ENCODE measurements around the gene CHRM4. TPM values are rescaled to one million over a fixed set of nuclear protein-coding genes. Genes with fewer than 3 reads are reported as not detected.

Gene CHRM4
- total and polyA plus RNA-seq, 2 experiments from 2014 or later = 0.30 TPM; not detected in 1

- H3K27ac ChIP-seq = peak overlapping the region; percentile 67
Measured at GRCh38 chr11:46356924-46357482, 34.6 kb downstream of the CHRM4 start.

GRCh38 chr11:46353698-46354097, 37.9 kb downstream of the CHRM4 start:
- H3K4me1 ChIP-seq (ENCODE audit: insufficient read depth) = peaks cover 9% of the 10 kb centered on the region
- H3K4me2 ChIP-seq = no peak overlapping the region
- H3K36me3 ChIP-seq (replicated peaks; ENCODE audit: insufficient read depth, low read depth) = no peaks in the 10 kb centered on the region
- no peaks in the 10 kb centered on the region for H3K9me3 ChIP-seq (ENCODE audit: low read depth)
- no peak for DNase-seq (ENCODE audit: low spot score)
- H4K20me1 ChIP-seq (ENCODE audit: insufficient read depth, poor library complexity, severe bottlenecking) = peaks cover 11% of the 10 kb centered on the region
- H3K27ac ChIP-seq = no peak overlapping the region
- H3K4me3 ChIP-seq = no peak overlapping the region
- TF ChIP-seq, protein P1, sequence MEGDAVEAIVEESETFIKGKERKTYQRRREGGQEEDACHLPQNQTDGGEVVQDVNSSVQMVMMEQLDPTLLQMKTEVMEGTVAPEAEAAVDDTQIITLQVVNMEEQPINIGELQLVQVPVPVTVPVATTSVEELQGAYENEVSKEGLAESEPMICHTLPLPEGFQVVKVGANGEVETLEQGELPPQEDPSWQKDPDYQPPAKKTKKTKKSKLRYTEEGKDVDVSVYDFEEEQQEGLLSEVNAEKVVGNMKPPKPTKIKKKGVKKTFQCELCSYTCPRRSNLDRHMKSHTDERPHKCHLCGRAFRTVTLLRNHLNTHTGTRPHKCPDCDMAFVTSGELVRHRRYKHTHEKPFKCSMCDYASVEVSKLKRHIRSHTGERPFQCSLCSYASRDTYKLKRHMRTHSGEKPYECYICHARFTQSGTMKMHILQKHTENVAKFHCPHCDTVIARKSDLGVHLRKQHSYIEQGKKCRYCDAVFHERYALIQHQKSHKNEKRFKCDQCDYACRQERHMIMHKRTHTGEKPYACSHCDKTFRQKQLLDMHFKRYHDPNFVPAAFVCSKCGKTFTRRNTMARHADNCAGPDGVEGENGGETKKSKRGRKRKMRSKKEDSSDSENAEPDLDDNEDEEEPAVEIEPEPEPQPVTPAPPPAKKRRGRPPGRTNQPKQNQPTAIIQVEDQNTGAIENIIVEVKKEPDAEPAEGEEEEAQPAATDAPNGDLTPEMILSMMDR (IDR thresholded peaks at IDR 0.05; ENCODE audit: poor library complexity) = no peak
- no peak for TF ChIP-seq EZH2 (IDR thresholded peaks at IDR 0.05; ENCODE audit: borderline replicate concordance)
- no peak overlapping the region for H2AFZ ChIP-seq
- no peaks in the 10 kb centered on the region for H3K9me2 ChIP-seq (replicated peaks; ENCODE audit: insufficient read depth)
- peaks cover 86% of the 10 kb centered on the region for H3K79me2 ChIP-seq
- H3K27me3 ChIP-seq = no peaks in the 10 kb centered on the region
- WGBS (ENCODE audit: low lambda C conversion rate, missing lambda C conversion rate) = 52% methylated on average over 9 of the region's 9 CpGs

More at GRCh38 chr11:46356924-46357482, 34.6 kb downstream of the CHRM4 start:
- no peaks in the 10 kb centered on the region for H3K36me3 ChIP-seq (replicated peaks; ENCODE audit: insufficient read depth, low read depth)
- H3K27me3 ChIP-seq = no peaks in the 10 kb centered on the region
- TF ChIP-seq EZH2 (IDR thresholded peaks at IDR 0.05; ENCODE audit: borderline replicate concordance) (no peak), EZH2phosphoT487 (IDR thresholded peaks at IDR 0.05; ENCODE audit: low read depth, severe bottlenecking, unreplicated experiment) (no peak)
- TF ChIP-seq, protein P1 (IDR thresholded peaks at IDR 0.05; ENCODE audit: poor library complexity) = no peak
- H3K4me2 ChIP-seq = peak overlapping the region; percentile 42
- H3K4me3 ChIP-seq = no peak overlapping the region
- no peaks in the 10 kb centered on the region for H3K9me3 ChIP-seq (ENCODE audit: low read depth)
- DNase-seq (ENCODE audit: low spot score) = peak; percentile 55
- H3K79me2 ChIP-seq = peaks cover 79% of the 10 kb centered on the region
- H2AFZ ChIP-seq = no peak overlapping the region
- H3K4me1 ChIP-seq (ENCODE audit: insufficient read depth) = peaks cover 12% of the 10 kb centered on the region
- WGBS (ENCODE audit: low lambda C conversion rate, missing lambda C conversion rate) = 87% methylated on average over 7 of the region's 7 CpGs
- no peaks in the 10 kb centered on the region for H3K9me2 ChIP-seq (replicated peaks; ENCODE audit: insufficient read depth)
- H4K20me1 ChIP-seq (ENCODE audit: insufficient read depth, poor library complexity, severe bottlenecking) = peaks cover 6% of the 10 kb centered on the region

DNA sequence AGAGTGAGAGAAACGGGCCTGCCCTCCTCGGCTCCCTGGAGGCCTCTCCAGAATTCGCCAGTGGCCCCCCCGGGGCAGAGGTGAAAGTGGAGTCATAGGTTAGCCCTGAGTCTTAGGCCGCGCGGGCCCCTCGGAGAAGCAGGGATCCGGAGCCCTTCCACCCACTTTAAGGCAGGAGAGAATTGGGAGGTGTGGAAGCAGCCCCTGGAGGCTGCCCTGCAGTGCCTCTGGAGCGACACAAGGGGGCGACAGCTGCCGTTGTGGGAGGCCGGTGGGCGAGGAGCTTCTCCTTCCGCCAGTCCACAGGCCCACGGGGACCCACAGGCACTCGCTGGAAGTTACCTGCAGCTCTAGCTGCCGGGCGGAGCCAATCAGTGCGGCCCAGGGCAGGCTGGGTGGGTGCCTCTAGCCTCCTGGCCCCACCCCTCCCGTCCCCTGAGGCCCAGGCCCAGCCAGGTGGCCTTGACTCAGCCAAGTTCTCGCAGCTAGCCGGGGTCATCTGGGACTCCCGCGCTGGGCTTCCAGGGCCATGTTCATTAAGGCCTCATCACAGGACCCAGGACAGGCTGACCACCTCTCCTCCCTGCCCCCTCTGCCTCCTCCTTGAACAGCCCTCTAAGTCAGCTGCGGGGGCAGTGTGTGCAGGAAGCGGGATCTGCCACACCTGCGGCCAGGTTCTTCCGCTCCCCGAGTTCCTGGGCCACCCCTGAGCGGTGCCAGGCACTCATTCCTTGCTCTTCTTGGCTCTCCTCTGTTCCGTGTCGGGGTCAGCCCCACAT, 39.3 kb downstream of the CHRM4 start:
- peak; percentile 64 for DNase-seq (ENCODE audit: low spot score)
- peaks cover 84% of the 10 kb centered on the region for H3K79me2 ChIP-seq
- no peaks in the 10 kb centered on the region for H3K36me3 ChIP-seq (replicated peaks; ENCODE audit: insufficient read depth, low read depth)
- TF ChIP-seq, protein P1 (IDR thresholded peaks at IDR 0.05; ENCODE audit: poor library complexity) = peak; percentile 69
- TF ChIP-seq EZH2phosphoT487 (IDR thresholded peaks at IDR 0.05; ENCODE audit: low read depth, severe bottlenecking, unreplicated experiment) (no peak), EZH2 (IDR thresholded peaks at IDR 0.05; ENCODE audit: borderline replicate concordance) (no peak)
- peaks cover 11% of the 10 kb centered on the region for H4K20me1 ChIP-seq (ENCODE audit: insufficient read depth, poor library complexity, severe bottlenecking)
- no peak overlapping the region for H2AFZ ChIP-seq
- no peaks in the 10 kb centered on the region for H3K9me3 ChIP-seq (ENCODE audit: low read depth)
- peaks cover 16% of the 10 kb centered on the region for H3K4me1 ChIP-seq (ENCODE audit: insufficient read depth)
- no peaks in the 10 kb centered on the region for H3K9me2 ChIP-seq (replicated peaks; ENCODE audit: insufficient read depth)
- no peak overlapping the region for H3K27ac ChIP-seq
- H3K4me3 ChIP-seq = no peak overlapping the region
- WGBS (ENCODE audit: low lambda C conversion rate, missing lambda C conversion rate) = 75% methylated on average over 33 of the region's 33 CpGs
- H3K27me3 ChIP-seq = no peaks in the 10 kb centered on the region
- peak overlapping the region; percentile 46 for H3K4me2 ChIP-seq

Measured in hepatocyte (in vitro differentiated cells).